HS-5 (cell line): Measurements from ENCODE around the gene NCF4.

Experiments used
- DNase-seq: peaks from one replicate; pipeline ENCODE4 v3.0.0-alpha.2; 2012; ENCODE audit warnings: low read depth

The NCF4 gene

GRCh38 chr22:36864454-36865215 lies 3.8 kb downstream of the NCF4 start:
- no peak for DNase-seq

GRCh38 chr22:36865346-36865745 lies 4.5 kb downstream of the NCF4 start:
- DNase-seq = no peak

DNA sequence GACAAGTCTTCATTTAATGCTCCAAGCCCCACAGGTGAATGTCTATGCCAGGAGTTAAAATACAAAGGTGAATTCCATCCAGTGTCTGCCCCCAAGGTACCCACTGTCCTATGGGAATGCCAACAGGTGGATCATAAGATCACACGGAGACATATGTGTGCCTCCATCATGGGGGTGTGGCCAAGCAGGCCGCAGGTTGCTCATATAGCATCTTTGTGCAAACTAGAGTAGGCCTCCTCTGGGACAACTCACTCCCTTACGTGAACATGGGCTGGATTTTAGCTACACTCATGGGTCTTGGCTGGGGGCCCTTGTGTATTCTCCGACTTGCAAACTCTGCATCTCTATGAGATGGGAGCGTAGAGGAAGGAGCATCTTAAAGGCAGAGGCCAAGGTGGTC lies 6.9 kb downstream of the NCF4 start:
- no peak for DNase-seq

DNA sequence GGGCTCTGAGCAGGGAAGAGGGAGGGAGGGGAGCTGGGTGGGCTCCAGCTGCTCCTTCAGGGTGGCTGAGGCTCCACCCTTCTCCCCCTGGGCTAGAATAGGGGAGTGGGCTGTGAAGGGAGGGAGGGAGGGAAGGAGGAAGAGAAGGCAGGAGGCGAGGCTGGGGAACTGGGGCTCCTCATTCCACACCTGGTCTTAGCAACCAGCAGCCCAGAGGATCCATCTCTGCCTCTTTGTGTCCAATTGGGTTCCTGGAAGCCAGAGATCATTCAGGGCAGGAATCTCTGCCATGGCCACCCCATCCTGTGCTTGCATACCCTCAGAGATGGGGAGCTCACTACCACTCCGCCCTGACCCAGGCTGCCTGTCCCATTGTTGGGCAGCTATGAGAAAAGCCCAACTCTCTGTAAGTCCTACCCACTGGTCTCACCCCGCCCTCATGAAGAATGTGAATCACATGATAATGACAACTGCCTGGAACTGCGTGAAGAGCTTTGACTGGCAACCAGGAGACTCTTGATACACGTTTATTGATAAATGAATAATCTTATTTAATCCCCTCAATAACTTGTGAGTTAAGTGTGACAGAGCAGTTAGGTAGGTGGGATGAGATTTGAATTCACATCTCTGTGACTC lies 7.9 kb downstream of the NCF4 start:
- DNase-seq = no peak

DNA sequence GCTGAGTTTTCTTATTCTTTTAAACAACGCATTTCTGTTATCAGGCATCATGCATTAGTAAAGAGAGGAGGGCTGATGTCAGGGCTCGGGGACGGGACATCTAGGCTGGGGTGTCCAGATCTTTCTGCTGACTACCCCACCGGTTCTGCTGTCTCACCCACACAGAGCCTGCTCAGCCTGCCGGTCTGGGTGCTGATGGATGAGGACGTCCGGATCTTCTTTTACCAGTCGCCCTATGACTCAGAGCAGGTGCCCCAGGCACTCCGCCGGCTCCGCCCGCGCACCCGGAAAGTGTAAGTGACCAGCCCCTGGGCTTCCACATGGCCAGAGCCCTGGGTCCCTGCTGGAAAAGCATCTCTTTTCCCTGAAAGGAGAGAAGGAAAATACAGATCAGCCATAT lies 9.4 kb downstream of the NCF4 start:
- DNase-seq = no peak

DNA sequence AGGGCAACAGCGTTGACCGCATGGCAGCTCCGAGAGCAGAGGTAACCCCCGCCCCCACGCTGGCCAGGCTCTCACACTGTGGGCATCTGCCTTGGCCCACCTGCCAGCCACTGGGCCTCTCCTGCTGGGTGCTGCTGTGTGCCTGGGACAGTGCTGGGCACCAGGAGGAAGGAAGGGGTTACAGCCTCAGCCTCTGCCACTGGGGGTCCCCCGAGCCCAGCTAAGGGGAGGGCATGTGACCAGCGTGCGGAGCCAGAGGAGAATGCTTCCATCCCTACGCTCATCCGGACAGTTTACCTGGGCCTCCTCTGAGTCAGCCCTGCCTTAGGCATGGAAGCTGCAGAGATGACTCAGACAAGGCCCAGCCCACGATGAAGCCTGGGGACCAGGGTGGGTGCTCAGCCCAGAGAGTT lies 10.9 kb downstream of the NCF4 start:
- DNase-seq = no peak

GRCh38 chr22:36872084-36872483 lies 11.3 kb downstream of the NCF4 start:
- no peak for DNase-seq

- DNase-seq = no peak
Observed at GRCh38 chr22:36872866-36873498, 12.2 kb downstream of the NCF4 start.

DNA sequence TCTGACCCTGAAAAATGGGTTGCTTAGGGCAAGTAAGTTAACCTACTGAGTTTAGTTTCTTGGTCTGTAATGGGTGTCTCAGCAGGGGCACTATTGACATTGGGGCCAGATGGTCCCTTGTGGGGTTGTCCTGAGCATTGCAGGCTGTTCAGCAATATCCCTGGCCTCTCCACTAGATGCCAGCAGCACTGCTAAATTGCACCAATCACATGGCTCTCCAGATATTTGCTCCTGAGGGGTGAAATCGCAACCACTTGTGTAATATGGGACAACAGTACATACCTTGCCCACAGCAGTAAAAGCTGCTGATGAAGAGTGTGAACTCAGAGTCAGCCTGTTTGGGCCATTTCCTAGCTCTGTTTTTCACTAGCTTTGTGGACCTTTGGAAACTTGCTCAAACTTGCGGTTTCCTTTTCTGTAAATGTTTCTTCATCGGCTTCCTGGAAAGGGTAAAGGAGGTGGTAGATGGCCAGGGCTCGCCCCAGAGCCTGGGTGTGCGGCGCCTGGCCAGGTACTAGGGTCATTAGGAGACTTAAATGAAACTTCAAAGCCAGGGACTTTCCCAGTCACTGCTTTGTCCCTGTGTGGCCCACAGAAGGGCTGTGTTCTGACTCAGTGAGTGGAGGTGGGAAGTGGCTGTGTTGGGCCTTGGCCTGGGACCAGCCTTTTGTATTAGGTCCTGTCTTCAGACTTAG lies 13.0 kb downstream of the NCF4 start:
- DNase-seq = no peak

- no peak for DNase-seq
Observed at GRCh38 chr22:36874309-36874696, 13.5 kb downstream of the NCF4 start.

- no peak for DNase-seq
Observed at GRCh38 chr22:36874736-36875135, 13.9 kb downstream of the NCF4 start.

DNA sequence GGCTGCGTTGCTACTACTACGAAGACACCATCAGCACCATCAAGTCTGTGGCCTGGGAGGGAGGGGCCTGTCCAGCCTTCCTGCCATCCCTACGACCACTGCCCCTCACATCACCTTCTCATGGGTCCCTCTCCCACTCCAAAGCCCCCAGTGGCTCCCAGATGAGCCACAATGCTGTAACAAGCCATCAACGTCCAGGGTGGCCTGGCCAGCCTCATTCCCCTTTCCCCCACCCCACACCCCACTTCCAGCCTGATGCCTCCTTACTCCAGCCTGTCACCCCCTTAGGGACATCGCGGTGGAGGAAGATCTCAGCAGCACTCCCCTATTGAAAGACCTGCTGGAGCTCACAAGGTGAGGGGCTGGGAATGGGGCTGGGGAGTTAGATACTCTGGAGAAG lies 14.9 kb downstream of the NCF4 start:
- DNase-seq = no peak

DNA sequence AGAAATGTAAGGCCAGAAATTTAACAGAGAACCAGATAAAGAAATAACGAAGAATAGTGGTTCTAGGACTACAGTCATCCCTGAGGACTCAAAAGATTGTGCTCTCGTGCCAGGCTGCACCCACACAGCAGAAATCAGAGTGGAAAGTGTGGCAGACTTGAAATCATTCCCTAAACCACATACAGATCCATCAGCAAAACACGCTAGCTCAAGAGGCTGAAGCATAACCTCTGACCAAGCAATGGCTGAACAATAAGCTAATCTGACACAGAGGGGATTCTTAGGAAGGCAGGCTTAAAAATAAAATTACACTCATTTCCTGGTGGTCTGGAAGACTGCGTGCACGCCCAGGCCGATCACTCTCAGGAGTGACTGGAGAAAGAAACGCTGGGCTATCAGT lies 19.0 kb downstream of the NCF4 start:
- DNase-seq = no peak

- no peak for DNase-seq
Observed at GRCh38 chr22:36881504-36882245, 20.9 kb downstream of the NCF4 start.

- no peak for DNase-seq
Observed at GRCh38 chr22:36884349-36885158, 23.7 kb downstream of the NCF4 start.

- no peak for DNase-seq
Observed at GRCh38 chr22:36885474-36885873, 24.7 kb downstream of the NCF4 start.

DNA sequence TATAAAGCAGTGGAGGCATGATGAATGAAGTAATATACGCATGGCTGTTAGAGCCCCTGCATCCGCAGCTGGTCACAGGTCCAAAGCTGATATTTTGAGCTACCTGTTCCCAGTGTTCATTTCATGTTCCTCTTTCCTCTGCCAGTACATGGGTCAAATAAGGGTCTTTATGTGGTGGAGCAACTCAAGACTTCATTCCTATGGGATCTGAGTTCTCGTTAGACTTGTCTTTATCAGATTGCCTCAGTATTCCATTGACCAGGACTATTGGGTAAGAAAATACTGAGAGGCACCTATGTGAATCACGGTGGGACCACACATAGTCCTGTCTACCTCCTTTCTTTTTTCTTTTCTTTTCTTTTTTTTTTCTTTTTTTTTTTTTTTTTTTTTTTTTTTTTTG lies 25.2 kb downstream of the NCF4 start:
- DNase-seq = no peak

DNA sequence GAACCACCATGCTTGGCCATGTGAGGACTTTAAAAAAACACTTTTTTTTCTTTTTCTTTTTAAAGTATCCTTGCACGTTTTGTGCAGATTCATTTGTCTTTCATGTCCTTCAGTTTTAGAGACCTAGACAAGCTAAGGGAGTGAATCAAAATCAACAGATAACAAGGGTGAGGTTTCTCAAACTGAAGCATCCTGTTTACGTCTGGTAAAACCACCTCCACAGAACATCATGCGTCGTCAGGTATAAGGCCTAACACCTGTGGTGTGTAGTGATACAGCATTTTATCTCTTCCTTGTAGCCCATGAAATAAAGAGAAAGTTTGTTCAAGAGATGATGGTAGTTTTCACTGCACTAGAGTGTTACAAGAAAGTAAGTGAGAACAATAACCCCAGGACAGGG lies 26.4 kb downstream of the NCF4 start:
- DNase-seq = no peak

DNA sequence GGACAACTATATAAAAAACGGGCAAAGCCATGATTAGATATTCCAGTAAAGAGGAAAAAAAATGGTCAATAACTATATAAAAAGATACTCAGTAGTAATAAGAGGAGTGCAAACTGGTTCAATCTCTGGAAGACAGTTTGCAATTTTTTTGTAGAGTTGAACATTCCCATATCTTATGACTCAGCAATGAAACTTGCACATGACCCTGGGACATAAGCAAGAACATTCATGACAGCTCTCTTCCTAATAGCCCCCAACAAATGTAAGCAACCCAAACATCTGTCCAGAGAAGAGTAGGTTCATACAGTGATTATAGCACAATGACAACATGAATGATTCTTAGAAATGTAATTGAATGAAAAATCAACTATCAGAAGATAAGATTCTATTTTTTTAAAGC lies 30.8 kb downstream of the NCF4 start:
- DNase-seq = no peak

GRCh38 chr22:36892292-36892691 lies 31.5 kb downstream of the NCF4 start:
- DNase-seq = no peak

DNA sequence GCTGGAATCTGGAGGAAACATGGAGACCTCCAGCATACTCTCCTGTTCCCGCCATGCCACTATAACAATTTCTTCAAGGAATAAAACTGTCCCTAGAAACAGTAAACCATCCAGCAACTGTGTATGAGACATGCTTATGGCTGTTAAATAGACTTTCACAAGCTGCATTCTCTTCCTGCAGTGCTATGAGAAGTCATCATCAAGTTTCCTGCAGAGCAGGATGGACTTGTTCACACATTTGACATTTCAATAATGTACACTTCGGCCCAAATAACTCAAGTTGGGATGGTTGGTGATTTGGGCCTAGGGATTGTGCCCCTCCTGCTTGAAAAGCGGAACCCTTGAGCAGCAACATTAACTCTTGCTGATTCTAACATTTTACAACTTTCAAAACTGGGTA lies 32.5 kb downstream of the NCF4 start:
- DNase-seq = no peak
